Body of pancreas (tissue), 4 donors: Measurements from ENCODE around the gene RHOBTB3.

Experiments used
- CTCF ChIP-seq, 7 experiments: fragments of 450-650 bp in 4 of 7; fragments of 200-600 bp in 3 of 7; sonication (generic) in 3 of 7; IDR thresholded peaks; one replicate each; pipeline ENCODE4 v1.5.1; 2016 to 2019; ENCODE audit warnings: antibody characterized with exemption in 7 of 7
- POLR2A ChIP-seq, 3 donors: fragments of 450-650 bp; IDR thresholded peaks; one replicate each; pipeline ENCODE4 v1.6.1; 2016; ENCODE audit warnings: antibody characterized with exemption in 3 of 3, mild to moderate bottlenecking in 2 of 3

- TF ChIP-seq CTCF (IDR thresholded peaks at IDR 0.05), result no peak
- no peak for TF ChIP-seq POLR2A (IDR thresholded peaks at IDR 0.05)
These were observed 42.4 kb downstream of the RHOBTB3 start for GRCh38 chr5:95773335-95774059.
